Measurements from ENCODE around the gene SFMBT2.
A peak's percentile ranks its signal among the peaks of the same experiment; 100 is the strongest.

The SFMBT2 gene

DNA sequence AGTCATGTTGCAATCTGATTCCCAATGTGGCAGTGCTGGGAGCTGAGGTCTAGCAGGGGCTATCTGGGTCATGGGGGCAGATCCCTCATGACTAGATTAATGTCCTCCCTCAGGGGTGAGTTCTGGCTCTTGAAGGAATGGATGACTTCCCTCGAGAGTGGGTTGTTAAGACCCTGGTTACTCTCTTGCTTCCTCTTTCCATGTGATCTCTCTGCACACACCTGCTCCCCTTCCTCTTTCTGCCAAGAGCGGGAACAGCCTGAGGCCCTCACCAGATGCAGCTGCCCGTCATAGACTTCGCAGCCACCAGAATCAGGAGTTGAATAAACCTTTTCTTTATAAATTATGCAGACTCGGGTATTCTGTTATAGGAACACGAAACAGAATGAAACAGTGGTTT, 37.8 kb downstream of the SFMBT2 start:
- no peak for DNase-seq (ENCODE audit: low read depth, low spot score)
- no peak overlapping the region for H3K27ac ChIP-seq

DNA sequence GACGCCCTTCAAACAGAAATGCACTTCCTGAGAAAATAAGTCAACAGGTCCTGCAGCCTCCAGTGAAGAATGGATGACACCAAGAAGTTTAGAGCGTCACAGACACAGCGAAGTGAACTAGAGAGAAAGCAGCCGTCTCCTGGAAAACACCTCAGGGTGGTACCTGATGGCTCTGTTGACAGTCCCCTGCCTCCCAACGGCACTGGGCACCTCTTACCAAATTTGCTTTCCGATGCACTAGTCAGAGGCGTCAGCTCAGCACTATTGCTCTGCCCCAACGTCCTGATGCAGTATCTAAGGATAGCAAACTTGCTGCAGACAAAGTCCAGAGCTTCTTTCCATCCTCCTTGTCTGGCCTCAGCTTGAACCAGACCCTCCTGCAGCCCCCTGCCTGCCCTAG, 38.3 kb downstream of the SFMBT2 start:
- DNase-seq (ENCODE audit: low read depth, low spot score), result no peak
- H3K27ac ChIP-seq, result no peak overlapping the region

DNA sequence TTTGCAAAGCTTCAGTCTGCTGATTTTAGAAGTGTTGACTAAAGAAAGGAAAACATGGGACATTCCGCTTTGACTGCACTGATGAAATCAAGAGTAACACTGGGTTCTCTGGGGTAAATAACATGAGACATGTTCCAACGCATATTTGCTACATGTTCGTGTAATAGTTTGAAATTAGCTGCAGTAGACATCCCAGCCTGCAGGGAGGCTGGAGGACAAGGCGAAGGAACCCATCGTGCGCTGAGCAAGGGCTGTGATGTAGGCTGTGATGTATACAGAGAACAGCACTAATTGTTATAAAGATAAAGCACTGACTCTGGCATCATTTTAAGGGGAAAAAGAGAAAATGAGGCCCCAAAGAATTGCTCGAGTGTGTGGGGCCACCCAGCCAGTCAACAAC, 40.3 kb downstream of the SFMBT2 start:
- H3K27ac ChIP-seq, result no peak overlapping the region
- DNase-seq (ENCODE audit: low read depth, low spot score), result no peak

DNA sequence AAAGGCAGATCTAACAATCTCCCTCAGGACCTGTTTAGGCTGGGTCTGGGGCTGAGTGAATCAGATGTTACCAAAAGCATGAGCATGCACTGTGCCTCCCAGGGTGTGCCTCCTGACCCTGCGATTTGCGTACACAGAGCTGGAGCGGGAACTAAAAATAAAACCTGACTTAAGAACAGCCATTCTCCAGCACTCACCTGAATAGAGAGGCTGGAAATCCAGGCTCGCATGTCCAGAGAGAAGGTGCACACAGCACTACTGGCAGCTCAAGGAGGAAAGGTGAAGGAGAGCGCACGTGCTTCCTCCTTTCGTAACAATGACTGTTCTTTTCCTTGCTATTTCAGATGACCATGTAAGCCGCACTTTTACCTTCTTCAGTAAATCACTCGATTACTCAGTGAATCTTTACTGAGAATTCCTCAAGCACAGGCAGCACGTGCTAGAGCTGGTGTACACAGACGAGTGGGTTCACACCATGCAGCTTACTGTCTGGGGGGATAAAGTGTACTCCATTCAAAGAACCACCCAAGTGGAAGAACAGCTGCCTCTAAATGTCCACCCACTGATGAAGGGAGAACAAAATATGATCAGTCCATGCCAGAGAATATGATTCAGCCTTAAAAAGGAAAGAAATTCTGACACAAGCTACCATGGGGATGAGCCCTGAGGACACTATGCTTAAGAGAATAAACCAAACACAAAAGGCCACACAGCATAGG, 45.6 kb downstream of the SFMBT2 start:
- no peak for DNase-seq (ENCODE audit: low read depth, low spot score)
- no peak overlapping the region for H3K27ac ChIP-seq

DNA sequence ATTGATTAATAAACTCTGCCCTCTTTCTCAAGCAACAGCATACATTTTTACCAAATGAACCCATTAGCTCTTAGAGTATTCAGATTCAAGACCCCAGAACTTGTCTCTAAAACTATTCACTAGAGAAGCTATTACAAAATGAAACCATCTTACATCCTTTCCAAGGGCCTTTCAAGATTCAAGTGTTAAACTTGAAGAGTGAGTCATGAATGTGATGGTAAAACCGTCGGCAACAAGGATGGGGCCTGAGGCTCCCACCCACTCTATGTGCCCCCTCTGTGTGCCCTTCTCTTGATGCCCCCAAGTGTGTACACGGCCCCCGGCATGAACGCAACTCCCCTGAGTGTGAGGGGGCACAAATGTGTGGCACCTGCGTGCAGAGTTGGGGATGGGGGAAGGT, 46.4 kb downstream of the SFMBT2 start:
- DNase-seq (ENCODE audit: low read depth, low spot score), result no peak
- H3K27ac ChIP-seq, result no peak overlapping the region

DNA sequence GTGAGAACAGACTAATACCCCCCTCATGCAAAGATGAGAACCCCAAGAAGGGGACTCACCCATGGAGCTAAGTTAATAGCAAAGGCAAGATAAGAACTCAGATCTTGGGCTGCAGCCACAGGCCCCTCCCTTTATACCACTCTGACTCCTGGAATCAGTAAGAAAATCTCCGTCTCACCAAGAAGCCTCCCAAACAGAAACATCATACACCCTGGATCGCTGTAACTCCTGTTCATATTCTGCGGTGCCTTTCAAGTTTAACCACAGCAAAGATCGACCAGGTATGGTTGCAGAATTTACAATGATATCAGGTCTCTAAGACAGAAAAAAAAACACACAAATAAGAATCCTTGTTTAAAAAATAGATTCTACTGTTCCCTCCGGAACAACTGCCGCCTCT, 47.1 kb downstream of the SFMBT2 start:
- H3K27ac ChIP-seq, result no peak overlapping the region
- no peak for DNase-seq (ENCODE audit: low read depth, low spot score)

DNA sequence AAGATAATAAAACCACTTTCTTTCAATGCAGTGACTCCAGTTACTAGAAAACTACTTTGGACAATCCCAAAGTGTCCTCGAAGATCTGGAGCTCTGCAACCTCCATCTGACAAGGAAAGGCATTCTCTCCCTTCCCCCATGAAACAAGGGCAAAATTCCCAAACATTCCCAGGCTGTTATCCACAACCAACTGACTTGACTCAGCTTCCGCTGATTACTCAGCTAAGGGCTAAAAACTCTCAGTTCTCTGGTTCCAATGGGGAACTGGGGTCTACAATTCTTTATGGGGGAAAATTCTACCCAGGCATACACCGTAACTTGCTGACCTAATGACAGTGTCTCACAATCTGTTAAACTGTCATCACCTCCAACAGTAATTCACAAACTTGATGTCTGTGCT, 48.4 kb downstream of the SFMBT2 start:
- H3K27ac ChIP-seq, result no peak overlapping the region
- DNase-seq (ENCODE audit: low read depth, low spot score), result no peak

DNA sequence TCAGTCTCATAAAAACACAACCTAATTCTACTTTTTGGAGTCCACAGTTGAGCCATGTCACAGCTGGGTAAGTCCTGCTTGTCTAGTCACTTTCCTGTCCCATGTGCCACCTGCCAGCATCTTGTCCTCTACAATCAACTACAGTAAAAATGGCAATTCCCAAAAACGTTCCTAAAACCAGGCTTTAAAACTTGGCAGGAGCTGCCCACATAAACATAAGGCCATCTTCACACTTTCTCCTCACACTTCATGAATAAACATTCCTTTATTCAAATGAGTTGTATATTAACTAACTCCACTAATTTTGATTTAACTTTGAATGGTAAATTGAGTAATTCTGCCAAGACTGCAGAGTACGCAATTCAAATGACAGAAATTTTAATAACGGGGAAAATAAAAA, 49.5 kb downstream of the SFMBT2 start:
- DNase-seq (ENCODE audit: low read depth, low spot score), result no peak
- H3K27ac ChIP-seq, result no peak overlapping the region

DNA sequence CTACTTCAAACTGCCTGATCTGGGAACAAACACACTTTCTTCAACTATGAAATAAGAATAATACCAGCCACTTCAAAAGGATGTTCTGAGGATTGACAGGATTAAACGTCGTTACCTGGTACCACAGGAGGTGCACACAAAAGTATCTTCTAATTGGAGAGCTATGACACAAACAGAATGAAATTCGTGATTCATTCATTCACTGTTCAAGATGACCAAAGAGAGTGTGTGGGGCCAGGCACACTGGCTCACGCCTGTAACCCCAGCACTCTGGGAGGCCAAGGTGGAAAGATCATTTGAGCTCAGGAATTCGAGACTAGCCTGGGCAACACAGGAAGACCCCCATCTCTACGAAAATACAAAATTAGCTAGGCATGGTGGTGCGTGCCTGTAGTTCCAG, 50.9 kb downstream of the SFMBT2 start:
- no peak overlapping the region for H3K27ac ChIP-seq
- DNase-seq (ENCODE audit: low read depth, low spot score), result no peak

DNA sequence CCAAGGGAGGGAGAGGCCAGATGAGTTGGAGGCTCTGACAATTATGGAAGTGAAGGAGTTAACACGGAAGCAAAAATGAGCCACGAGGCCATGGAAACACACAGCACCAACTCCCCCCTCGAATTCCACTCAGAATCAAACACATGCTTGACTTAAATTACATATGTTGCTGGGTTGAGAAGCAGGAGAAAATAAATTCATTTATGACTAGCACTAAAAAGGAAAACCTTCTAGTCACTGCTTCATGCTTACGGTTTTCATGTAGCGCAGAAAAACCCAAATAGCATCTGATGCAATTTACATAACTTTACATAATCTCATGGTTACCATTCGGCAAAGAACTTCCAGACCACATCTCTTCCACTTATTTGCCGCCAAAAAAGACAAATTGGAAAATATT, 51.5 kb downstream of the SFMBT2 start:
- DNase-seq (ENCODE audit: low read depth, low spot score), result no peak
- H3K27ac ChIP-seq, result no peak overlapping the region

DNA sequence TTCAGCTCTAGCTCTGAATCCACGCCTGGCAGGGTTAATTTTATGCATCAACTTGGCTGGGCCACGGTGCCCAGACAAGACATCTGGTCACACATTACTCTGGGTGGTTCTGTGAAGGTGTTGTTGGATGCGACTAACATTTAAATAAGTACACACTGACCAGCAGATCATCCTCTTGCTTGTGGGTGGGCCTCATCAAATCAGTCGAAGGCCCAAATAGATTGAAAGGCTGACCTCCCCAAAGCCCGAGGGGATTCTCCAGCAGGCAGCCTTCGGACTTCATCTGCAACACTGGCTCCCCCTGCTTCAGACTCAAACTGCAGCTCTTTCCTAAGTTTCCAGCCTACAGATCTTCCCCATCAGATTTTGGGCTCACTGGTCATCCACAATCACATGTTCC, 53.6 kb downstream of the SFMBT2 start:
- H3K27ac ChIP-seq, result no peak overlapping the region
- no peak for DNase-seq (ENCODE audit: low read depth, low spot score)

DNA sequence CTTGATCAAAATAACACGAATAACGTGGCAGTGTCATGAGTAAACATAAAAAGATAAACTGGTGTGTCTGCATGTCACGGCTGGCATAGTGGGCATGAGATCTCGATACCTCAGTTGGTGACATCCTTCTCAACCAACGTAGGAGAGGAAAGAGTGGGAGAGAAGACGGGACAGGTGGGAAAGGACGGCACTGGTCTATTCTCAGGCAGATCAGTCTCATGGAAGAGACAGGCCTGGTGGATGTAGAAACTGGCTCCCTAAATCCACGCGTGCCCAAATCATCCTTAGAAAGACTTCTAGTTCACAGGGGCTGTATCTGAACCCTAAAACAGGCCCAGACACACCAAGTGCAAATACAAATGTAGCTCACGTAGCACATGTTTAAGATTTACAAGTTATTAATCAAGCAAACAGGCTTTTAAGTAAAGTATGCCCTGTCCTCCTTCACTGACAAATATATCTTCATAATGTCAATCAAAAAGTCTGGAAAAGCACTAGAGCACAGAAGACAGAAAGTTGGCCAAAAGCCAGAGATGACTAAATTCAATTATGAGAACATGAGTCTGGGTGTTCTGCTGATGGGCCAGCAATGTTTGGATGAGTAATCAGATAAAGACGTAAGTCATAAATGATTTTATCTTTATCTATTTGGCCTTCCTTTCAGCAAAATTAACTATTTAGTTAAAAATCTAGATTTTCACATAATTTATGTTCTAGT, 56.3 kb downstream of the SFMBT2 start:
- peak; percentile 50 for DNase-seq (ENCODE audit: low read depth, low spot score)

DNA sequence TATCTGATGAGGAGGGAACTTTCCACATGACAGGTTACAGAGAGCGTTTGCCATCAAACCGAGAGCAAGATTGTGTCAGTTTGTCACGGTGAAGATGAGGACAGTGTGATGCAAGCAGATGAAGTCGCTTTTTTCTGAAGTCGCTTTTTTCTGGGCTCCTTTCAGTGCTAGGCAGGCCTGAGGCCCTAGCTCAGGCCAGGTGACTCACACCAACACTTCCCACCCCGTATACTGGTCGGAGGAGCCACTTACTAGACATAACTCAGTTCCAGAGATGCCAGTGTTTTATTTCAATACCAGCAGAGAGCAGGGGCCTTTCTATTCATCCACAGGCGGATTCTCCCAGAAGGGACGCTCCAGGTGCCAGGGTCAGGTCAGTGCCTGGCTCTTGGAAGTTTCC, 58.9 kb downstream of the SFMBT2 start:
- H3K27ac ChIP-seq, result no peak overlapping the region
- no peak for DNase-seq (ENCODE audit: low read depth, low spot score)

More for the DNA sequence above, 56.3 kb downstream of the SFMBT2 start:
- no peak overlapping the region for H3K27ac ChIP-seq

DNA sequence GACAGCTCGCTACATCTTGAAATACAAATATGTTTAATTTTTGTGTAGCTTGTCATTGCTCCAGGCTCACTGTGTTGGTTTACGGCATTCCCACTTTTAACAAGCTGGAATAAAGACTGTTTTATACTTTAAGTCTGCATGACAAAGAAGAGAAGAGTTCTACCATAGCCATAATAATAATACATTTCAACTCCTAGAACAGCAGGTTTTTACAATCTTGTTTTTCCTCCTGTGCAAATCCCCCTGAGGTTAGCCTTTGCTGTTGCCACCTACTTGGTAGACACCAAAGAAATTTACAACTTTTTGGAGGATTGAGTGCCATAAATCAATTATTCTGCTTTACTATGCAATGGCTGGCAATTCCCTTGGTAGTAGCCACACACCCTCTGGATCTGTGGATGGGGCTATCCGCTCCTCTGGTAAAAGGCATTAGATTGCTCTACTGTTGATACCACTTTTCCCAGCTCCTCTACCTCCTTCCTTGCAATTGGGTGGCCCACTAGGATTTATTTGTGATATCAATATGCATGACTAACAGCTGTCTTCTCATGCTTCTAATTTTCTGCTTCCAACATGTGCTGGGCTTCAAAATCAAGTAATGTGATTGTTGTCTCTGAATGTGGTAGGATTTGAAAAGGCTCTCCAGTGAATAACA, 60.2 kb downstream of the SFMBT2 start:
- H3K27ac ChIP-seq, result no peak overlapping the region
- no peak for DNase-seq (ENCODE audit: low read depth, low spot score)

DNA sequence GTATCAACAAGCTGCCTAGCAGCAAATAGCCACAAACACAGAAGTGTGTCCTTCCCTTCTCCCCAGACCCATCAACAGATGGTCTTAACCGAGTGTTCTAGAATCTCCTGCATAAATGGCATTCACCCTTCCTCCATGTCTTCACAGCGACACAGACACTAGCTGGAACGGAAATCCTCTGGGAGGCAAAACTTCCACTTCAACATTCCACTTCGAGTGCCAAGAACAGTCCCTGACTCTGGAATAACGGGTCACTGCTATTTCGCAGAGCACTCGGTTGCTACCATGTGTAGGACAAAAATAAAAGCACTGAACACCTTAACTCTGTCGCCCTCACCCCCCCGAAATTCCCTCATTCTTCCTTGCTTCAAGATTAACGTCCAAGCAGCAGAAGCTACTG, 65.1 kb downstream of the SFMBT2 start:
- no peak overlapping the region for H3K27ac ChIP-seq
- DNase-seq (ENCODE audit: low read depth, low spot score), result no peak

DNA sequence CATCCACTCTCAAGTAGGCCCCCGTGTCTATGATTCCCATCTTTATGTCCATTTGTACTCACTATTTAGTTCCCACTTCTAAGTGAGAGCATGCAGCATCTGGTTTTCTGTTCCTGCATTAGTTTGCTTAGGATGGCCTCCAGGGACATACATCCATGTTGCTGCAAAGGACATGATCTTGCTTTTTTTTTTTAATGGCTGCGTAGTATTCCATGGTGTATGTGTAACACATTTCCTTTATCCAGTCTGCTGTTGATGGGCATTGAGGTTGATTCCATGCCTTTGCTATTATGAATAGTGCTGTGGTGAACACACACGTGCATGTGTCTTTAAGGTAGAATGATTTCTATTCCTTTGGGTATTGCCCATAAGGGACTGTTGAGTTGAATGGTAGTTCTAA, 67.8 kb downstream of the SFMBT2 start:
- no peak overlapping the region for H3K27ac ChIP-seq
- no peak for DNase-seq (ENCODE audit: low read depth, low spot score)

DNA sequence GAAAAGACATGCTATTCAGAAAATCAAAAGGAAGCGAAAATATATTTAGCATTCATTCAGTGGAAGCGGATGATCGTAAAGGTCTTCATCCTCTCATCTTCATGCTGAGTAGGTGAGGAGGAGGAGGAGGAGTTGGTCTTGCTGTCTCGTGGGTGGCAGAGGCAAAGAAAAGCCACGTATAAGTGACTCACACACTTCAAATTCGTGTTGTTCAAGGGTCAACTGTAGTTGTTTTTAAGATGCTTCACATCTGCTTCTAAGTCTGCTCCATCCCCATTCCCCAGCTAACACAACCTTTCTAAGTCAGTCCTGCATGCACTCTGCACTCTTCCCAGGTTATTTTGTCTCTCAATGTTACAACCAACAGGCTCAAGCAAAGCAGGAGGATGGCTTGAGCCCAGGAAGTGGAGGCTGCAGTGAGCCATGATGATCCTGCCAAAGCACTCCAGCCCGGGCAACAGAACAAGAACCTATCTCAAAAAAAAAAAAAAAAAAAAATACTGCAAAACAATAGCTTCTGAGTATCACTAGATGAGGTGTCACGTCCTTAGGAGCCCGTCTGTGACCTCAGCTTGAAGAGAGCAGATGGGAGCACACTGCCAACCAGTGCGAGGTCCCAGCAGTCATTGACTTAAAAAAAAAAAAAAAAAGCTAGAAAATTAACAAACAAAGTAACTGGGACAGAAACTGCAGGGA, 70.5 kb downstream of the SFMBT2 start:
- DNase-seq (ENCODE audit: low read depth, low spot score), result no peak
- no peak overlapping the region for H3K27ac ChIP-seq

DNA sequence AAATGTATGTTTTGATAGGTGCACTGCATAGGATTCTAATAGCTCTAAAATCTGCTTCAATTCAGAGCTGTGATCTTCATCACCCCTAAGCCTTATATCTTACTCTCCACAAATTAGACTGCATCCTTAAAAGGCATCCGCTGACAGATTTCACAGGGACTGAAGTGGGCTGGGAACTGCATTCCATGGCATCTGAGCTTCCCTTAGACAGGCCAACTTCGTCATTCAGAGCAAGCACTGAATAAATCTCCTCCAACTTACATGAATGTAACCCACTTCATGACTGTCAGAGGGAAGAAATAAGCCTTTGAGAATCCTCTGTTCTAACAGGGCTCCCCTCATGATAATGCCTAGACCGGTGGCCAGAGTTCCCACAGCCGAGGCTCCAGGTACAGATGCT, 71.3 kb downstream of the SFMBT2 start:
- no peak overlapping the region for H3K27ac ChIP-seq
- no peak for DNase-seq (ENCODE audit: low read depth, low spot score)

DNA sequence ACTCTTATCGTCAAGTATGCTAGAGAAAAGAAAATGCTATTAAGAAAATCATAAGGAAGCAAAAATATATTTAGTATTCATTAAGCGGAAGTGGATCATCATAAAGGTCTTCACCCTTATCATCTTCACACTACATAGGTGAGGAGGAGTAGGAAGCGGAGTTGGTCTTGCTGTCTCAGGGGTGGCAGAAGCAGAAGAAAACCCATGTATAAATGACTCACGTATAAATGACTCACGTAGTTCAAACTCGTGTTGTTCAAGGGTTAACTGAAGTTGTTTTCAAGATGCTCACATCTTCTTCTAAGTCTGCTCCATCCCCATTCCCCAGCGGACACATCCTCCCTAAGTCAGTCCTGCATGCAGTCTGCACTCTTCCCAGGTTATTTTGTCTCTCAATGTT, 72.4 kb downstream of the SFMBT2 start:
- H3K27ac ChIP-seq, result no peak overlapping the region
- DNase-seq (ENCODE audit: low read depth, low spot score), result no peak

DNA sequence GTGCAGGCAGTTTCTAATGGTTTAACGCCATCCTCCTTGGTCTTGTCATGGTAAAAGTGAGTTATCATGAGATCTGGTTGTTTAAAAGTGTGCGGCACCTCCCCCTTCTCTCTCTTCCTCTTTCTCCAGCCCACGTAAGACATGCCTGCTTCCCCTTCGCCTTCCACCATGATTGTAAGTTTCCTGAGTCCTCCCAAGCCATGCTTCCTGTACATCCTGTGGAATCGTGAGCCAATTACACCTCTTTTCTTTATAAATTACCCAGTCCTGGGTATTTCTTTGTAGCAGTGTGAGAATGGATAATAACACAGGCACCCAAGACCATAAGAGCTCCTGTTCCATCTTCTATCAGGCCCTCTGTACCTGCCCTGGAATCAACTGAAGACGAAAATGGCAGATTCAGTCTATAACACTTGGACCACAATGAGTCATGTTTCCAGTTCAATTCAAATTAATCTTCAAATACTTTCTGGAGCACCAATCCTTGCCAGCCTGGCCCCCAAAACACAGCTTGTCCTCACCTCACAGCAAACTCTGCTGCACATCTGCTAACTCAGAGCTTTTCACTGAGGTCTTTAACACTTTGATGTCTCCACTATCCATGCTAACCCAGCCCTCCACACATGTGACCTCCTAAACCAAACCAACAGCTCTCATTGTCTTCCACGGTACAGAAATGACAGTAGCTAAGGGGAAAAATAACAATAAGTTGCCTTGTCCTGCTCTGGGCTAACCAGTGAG, 73.2 kb downstream of the SFMBT2 start:
- no peak for DNase-seq (ENCODE audit: low read depth, low spot score)
- H3K27ac ChIP-seq, result no peak overlapping the region

Measured in epithelial cell of prostate (primary cell).